Stimulated activated CD4-positive, alpha-beta T cell treated with anti-CD3 and anti-CD28 coated beads, TNF-alpha, amount 100 ng/mL, for 4 hours (primary cell): ENCODE measurements around the gene LRRK1.

Source experiments
- DNase-seq, 3 experiments: peaks; one replicate each; pipeline ENCODE4 v3.0.0-alpha.2; 2020; ENCODE audit warnings: low read depth in 3 of 3

Gene LRRK1

DNA sequence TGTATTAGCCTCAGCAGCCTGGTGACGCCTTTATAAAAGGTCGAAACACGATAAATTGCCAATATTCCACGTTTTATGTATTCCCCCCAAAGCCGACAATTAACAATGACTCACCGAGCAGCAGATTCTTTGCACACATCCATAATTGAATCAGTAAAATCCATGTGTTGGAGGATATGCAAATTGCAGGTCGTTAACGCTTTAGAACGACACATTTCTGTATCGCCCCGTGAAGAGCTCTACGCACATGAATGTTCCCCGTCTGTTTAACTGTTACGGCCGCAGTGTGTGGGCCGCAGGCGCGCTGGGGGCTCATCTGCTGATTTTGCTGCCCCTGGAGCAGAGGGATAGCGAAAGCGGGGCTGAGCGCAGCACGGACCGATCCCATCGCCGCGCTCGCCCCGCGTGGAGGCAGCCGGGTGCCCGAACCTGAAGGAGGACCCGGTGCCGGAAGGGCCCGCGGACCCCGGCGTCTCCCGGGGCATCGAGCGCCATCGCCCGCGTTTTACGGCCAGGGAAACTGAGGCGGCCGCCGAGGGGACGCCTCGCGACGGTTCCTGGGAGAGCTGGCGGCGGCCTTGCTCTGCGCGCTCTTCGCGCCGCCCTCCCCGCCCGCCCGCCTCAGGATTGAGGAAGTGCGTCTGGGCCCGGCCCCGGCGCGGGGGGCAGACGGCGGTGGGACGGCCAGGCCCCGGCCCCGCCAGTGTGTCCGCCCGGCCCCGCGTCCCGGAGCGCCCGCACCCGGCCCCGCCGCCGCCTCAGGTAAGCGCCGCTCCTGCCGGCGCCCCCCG lies at the start of gene LRRK1:
TSS of gene LRRK1 (plus strand) at position 668 of the 791 bp plus-strand sequence. CDS start 5,276 bp downstream, outside the sequence.
- peak in 1 of 3 experiments; percentile 17 for DNase-seq

DNA sequence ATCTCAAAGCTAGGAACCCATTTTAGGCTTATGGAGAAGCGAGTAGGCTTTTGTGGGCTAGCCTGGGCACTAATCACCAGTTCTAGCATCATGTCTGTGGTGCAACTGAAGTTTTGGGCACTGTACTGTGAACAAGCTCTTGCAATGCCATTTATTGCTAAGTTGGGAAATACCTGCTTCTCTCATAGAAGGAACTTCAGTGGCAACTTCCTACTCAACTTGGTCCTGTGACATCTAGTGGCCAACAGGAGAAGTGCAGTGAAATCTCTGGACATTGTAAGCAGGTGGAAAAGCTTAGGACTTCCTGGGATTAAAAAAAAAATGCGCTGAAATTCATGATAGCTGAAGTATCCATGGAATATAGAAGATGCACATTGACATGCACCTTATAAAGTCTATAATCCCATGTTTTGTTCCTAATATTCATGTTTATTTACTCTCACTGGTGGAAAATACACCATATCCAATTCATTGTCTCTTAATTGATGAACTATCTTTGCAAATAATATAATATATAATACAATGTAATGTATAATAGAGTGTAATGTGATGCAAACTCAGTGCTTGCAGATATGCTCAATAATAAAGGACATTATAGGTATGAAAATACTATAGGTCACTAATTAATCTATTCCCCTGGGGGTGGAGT lies 46.0 kb upstream of the LRRK1 start:
- peak in 1 of 3 experiments; percentile 17 for DNase-seq

DNA sequence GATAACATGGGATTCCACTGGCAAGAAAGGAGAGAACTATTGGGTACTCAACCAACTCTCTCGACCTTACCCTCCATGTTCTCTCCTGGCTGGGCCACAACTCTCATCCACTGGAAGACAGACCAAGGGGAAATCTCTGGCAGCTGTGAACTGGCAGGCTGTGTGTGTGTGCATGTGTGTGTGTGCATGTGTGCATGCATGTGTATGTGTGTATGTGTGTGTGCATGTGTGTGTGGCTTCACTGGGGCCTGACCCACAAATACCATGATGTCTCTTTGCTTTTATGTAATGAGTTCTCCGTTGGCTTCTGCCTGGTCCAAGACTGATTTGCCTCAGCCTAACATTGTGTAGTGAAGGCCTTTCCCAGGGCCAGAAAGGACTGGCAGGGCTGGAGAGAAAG lies 43.7 kb upstream of the LRRK1 start:
- no peak for DNase-seq

GRCh38 chr15:100875976-100876375 lies 43.2 kb upstream of the LRRK1 start:
- DNase-seq = no peak

- no peak for DNase-seq
These were observed 41.6 kb upstream of the LRRK1 start for GRCh38 chr15:100877551-100877950.

DNA sequence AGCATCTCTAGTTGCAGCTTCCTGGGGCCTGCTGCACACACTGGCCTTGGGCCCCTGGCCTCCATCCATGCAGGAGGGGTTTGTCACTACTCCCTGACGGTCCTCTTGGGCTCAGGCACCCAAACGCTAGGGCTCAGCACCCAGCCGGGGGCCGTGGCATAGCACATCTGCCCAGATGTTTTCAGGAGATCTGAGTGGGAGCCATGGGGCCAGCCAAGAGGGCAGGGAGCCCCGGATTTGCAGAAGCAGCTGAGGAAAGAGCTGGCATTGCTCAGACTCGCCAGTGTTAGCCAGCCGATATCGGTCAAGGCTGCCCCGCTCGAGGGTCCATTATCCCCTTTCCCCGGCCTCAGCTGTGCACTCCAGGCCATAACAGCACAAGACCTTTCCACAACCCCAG lies 41.0 kb upstream of the LRRK1 start:
- no peak for DNase-seq

DNA sequence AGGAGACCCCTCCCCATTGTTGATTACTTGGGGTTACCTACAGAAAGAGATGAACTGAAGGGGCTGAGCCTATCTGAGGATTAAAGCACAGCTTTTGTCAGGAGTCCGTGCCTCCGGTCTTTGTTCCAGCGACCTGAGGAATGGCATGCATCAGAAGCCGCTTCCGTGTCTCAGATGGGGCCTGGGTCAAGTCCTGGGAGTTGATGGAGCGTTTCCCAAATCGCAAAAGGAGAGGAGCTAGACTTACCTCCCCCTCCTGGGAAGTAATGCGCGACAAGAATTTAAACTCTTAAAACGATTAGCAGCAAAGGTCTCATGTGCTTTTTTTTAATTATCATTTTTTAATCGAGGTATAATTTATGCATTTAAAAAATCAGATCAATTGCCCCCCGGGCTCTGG lies 40.5 kb upstream of the LRRK1 start:
- DNase-seq = no peak

GRCh38 chr15:100879061-100879463 lies 40.1 kb upstream of the LRRK1 start:
- no peak for DNase-seq

DNA sequence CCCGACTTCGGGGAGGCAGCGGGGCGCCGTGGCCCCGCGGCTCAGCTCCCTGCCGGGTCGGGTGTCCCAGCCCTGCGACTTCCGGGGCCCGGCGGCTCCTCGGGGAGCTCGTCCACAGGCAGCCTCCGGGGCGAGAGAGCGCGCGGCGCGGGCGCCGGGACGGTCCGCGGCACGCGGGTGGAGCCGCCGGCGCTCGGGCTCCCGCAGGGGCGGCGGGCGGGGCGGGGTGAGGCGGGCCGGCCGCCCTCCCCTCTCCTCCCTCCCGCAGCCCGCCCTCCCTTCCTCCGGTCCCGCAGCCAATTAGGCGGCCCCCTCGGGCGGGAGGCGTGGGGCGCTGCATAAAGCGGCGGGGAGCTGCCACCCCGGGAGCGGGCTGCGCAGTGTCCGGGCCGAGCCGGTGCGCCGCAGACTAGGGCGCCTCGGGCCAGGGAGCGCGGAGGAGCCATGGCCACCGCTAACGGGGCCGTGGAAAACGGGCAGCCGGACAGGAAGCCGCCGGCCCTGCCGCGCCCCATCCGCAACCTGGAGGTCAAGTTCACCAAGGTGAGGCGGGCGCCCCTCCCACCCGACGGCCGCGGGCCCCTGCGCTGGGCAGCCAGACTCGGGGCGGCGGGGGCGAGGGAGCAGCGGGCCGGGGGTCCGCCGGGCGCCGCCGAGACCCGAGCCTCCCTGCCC lies 39.6 kb upstream of the LRRK1 start, which contains the start of gene ALDH1A3:
TSS of gene ALDH1A3 (plus strand) at position 368 of the 675 bp plus-strand sequence. CDS start at position 445, 77 bp downstream.
- no peak for DNase-seq

- DNase-seq = no peak
These were observed 38.8 kb upstream of the LRRK1 start for GRCh38 chr15:100880139-100880896.

DNA sequence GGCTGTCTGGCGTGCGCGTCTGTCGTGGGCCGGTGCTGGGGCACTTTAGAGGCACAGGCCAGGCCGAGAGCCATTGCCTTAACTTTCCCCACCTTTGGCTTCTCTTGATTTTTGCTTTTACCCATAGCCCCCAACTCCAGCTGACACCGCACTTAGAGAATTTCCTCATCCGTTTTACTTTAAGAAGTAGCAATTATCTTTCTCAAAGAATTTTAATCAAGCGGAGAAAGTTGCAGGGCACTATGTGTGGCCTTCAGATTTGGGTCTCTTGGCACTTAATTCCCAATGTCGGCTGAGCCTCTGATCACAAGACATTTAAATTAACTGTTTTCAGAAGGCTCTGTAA lies 38.3 kb upstream of the LRRK1 start:
- no peak for DNase-seq

- no peak for DNase-seq
These were observed 37.4 kb upstream of the LRRK1 start for GRCh38 chr15:100881573-100882336.

- DNase-seq = no peak
These were observed 34.0 kb upstream of the LRRK1 start for GRCh38 chr15:100885116-100885515.

DNA sequence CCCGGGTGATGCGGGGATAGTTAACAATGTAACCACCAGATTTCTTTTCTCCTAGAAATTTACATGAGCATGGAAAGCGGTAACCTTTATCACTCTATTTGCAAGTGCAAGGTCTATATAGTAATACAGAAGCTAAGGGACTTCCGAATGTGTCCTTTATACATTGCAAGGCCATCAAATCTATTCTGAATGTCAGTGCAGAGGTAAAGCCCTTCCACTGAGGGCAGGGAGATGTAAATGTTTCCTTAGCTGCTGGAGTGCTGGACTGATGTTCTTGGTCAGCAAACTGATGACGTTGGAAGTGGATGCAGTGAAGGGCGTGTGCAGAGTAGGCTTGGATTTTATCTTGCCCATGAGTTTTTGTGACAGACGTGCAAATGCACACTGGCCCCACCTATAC lies 33.3 kb upstream of the LRRK1 start:
- DNase-seq = no peak

GRCh38 chr15:100887211-100887913 lies 31.8 kb upstream of the LRRK1 start:
- DNase-seq = no peak

- no peak for DNase-seq
These were observed 29.6 kb upstream of the LRRK1 start for GRCh38 chr15:100889385-100890050.

DNA sequence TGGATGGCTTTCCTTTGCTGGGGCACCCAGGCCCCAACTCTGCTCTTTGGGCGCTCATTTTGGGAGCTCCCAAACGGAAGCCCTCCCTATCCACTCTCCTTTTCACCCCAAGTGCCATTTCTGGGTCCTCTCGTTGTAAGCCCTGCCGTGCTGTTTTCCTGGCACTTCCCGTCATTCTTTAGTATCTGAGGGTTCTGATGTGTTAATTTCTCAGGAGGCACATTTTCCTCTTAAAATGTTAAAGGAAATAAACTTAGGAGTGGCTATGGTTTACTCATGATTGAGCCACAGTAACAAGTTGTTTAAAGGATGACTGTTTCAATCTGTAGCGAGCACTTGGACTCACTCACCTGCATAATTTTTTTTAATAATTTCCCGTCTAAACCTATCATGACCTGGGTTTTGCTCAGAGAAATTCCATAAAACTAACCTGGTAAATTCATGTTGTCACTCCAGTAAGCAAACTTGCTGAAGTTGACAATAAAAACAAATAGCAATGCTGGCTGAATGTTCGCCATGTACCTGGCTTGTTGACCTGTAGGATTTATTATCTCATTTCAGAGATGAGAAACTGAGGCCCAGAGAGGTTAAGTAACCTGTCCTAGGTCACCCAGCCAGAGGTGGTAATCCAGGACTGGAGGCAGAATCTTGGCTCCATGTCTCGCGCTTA lies 29.0 kb upstream of the LRRK1 start:
- DNase-seq = no peak

DNA sequence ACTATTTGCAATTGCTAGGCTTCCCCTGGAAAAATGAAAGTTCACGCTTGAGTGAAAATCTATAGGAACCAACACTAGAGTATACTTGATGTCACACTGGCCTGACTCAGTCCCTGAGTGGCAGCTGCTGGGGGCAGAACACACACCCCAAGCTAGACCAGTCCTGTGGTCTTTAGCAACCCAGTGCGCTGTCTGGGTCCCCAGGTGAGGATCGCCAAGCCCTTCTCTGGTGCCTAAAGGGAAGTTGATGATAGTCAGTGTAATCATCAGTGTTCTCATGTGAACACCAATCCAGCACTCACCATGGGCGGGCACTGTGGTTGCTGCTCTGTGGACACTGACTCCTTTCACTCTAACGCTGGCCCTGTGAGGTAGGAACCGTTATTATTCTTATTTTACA lies 28.3 kb upstream of the LRRK1 start:
- DNase-seq = no peak

GRCh38 chr15:100891307-100892012 lies 27.7 kb upstream of the LRRK1 start:
- DNase-seq = no peak
